DMS153 (cell line): Measurements from ENCODE around the gene MGAT4A.

ENCODE experiments used
- DNase-seq: peaks from one replicate; lab custom pipeline; 2025; lab: John Stamatoyannopoulos, UW

MGAT4A gene

GRCh38 chr2:98658816-98659490 is 72.0 kb downstream of the MGAT4A start:
- DNase-seq, result no peak

DNA sequence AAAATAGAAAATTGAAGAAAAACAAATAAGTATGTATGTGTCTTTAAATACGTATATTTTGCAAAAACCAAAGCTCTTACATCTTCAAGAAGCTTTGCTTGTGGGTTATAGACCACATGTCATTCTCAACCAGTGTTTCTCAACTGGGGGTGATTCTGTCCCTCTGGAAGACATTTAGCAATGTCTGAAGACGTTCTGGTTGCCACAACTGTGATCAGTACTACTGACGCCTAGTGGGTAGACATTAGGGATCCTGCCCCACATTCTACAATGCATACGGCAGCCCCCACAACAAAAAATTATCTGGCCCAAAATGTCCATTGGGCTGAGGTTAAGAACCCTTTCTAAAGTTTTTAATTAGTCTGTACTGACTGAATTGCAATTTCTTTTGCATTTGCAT is 74.1 kb downstream of the MGAT4A start:
- no peak for DNase-seq

DNA sequence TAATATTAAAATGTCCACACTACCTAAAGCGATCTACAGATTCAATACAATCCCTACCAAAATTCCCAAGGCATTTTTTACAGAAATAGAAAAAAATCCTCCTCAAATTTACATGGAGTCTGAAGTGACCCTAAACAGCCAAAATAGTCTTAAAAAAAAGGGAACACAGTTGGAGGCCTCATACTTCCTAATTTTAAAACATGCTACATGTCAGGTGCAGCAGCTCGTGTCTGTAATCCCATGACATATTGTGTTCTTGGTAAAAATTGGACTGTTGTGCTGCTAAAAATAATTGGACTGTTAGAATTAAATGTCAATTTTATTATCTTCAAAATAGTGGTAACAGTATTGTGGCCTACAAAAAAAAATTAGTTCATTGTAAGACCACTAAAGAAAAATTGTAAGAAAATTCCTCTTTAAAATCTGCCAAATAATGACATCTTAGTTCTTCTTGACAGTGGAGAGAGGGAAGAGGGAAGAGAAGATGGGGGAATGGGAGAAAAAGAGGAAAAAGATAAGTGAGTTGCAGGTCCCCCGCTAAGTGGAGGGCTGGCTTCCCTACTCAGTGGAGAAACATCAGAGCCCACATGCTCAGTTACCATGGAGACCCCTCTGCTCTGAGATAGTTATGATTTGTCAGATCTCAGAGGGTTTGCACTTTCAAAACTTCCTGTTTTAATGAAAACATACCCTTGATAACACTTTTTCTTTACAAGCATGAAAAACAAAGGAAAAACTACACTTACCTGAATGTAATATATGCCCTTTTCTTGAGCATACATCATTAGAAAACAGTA is 76.0 kb downstream of the MGAT4A start:
- no peak for DNase-seq

GRCh38 chr2:98650998-98651397 is 79.9 kb downstream of the MGAT4A start:
- DNase-seq, result no peak

DNA sequence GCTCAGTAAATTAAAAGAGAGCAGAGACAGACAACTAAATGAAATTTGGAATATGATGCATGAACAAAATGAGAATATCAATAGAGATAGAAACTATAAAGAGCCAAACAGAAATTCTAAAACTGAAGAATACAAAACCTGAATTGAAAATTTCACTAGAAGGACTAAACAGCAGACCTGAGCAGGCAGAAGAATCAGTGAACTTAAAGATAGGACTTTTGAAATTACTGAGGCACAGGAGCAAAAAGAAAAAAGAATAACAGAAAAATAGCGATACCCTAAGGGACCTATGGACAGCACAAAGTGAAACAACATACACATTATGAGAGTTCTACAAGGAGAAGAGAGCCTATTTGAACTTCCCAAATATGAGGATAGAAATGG is 80.9 kb downstream of the MGAT4A start:
- no peak for DNase-seq

- DNase-seq, result peak; percentile 72
Observed at GRCh38 chr2:98649135-98649991, 81.6 kb downstream of the MGAT4A start.

- no peak for DNase-seq
Observed at GRCh38 chr2:98648451-98648850, 82.5 kb downstream of the MGAT4A start.

GRCh38 chr2:98647636-98648035 is 83.3 kb downstream of the MGAT4A start:
- no peak for DNase-seq

GRCh38 chr2:98643496-98644100 is 87.3 kb downstream of the MGAT4A start:
- DNase-seq, result no peak

DNA sequence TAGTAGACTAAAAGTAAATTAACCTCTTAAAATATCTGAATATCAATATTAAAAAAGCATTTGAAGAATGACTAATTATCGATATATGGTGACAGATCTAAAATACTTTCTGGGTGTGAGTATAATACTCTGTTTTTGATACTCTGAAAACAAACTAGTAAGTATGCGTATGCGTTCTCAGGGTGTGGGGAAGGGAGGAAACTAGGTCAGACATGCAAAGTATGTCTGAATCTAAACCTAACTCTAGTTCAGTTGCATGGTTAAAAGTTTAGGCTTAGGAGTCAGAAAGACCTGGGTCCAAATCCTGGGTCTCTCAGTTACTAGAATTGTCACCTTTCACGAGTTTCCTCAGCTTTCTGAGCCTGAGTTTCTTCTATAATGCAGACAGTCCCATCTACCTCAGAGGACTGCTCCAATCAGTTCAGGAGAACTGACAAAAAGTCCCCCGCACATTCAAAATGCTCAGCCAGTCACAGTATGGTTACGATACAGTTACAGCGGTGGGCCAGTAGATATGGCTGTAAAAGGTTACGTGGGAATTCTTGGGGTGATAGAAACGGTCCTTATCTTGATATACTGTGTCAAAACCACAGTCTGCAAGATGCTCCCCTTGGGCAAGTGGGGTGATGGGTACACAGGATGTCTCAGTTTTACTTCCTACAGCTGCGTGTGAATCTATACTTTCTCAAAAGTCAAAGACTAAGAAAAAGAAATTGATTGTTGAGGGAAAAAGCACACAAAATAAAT is 93.4 kb downstream of the MGAT4A start:
- no peak for DNase-seq

GRCh38 chr2:98634406-98635092 is 96.4 kb downstream of the MGAT4A start:
- no peak for DNase-seq

GRCh38 chr2:98632351-98632750 is 98.6 kb downstream of the MGAT4A start:
- no peak for DNase-seq

GRCh38 chr2:98623657-98624056 is 107.3 kb downstream of the MGAT4A start:
- DNase-seq, result no peak

- no peak for DNase-seq
Observed at GRCh38 chr2:98617149-98617548, 113.8 kb downstream of the MGAT4A start.

DNA sequence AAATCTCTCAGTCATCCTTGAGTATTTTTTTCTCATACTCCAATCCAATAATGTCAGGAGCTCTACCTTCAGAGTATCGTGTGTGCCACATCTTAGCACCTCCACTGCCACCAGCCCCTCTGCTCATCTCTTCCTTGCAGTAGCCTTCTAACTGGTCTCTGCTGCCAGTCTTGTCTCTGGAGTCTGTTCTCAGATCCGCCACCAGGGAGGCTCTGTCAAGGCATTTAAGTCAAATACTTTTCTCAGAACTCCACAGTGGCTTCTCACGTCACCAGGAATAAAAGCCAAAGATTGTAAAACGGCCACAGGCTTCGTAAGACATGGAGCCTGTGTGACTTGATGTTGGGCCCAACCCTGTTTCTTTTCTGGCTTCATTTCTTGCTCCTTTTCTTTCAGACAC is 115.5 kb downstream of the MGAT4A start:
- no peak for DNase-seq

GRCh38 chr2:98614024-98614739 is 116.8 kb downstream of the MGAT4A start:
- DNase-seq, result no peak

DNA sequence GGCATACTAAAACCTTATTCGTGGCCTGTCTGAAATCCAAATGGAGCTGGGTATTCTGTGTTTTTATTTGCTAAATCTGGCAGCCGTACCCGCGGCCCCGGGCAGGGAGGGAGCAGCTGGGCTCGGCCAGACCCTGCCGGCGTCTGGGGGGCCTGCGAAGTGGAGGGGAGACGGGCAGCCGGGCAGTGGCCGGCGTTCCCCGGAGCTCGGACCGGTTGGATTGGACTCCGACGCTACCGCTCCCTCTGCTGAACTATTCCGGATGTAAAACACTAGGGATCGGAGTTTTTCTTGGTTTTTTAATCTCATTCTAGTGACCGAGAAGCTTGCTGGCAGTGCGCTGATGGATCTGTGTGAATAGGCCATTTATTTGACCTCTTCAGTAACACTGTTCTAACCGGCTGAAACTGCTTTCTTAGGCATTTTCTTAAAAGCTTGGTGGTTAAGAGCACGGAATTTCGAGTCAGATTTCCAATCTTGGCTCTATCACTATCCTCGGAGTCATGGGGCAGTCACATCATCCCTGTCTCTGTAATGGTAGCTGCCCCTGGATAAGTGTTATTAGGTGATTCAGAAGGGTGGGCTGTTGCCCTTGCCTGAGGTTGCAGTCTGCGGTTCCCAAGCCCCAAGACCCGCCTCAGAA is 121.8 kb downstream of the MGAT4A start:
- DNase-seq, result no peak

GRCh38 chr2:98608116-98608961 is 122.6 kb downstream of the MGAT4A start, which contains the start of the genes COA5 and UNC50:
TSS of gene COA5 (minus strand) at chr2:98608512. CDS start at chr2:98608405, 107 bp downstream.
TSS of gene UNC50 (plus strand) at chr2:98608589. CDS start at chr2:98609760, 1,171 bp downstream.
- DNase-seq, result peak; percentile 55

- no peak for DNase-seq
Observed at GRCh38 chr2:98607741-98608115, 123.2 kb downstream of the MGAT4A start.
